HCEC 1CT (cell line): ENCODE results near the gene RPA1.

Source experiments
- DNase-seq: peaks from one replicate; pipeline ENCODE4 v3.0.0-alpha.2; 2017

RPA1 gene

GRCh38 chr17:1943436-1943831 is 113.6 kb downstream of the RPA1 start:
- no peak for DNase-seq

DNA sequence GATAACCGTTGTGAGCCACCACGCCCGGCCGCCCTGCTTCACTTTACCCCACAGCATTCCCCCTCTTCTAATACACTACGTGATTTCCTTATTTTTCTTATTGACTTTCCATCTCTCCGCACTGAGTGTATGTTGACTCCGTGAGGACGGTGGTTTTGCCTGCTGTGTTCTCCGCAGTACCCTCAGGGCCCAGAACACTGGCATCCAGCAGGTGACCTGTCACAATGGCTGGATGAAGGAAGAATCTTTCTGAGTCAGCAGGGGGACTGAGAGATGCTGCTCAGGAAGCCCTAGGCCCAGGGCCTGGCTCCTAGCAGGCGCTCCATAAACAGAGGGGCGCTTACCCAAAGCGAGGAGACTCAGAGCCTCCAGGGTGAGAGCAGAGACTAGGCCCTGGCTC is 115.8 kb downstream of the RPA1 start:
- DNase-seq, result no peak

- DNase-seq, result no peak
Measured at GRCh38 chr17:1946021-1946932, 116.5 kb downstream of the RPA1 start.

- no peak for DNase-seq
Measured at GRCh38 chr17:1947229-1947742, 117.5 kb downstream of the RPA1 start.

GRCh38 chr17:1947743-1948516 is 118.1 kb downstream of the RPA1 start:
- DNase-seq, result no peak

DNA sequence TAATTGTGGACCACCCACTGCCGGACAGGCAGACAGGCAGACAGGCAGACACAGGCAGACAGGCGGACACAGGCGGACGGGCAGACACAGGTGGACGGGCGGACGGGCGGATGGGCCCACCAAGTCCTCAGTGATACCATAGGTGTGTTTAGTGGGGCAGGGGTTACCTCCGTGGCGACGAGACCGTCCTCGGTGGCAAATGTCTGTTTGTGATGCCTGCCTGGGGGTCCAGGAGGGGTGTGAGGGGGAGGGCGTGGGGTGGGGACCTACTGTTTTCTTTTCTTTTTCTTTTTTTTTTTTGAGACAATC is 118.7 kb downstream of the RPA1 start:
- DNase-seq, result no peak
